Right lung (tissue), 5 donors: ENCODE data around the gene FOXK1. TPM values are rescaled to one million over a fixed set of nuclear protein-coding genes. Genes with fewer than 3 reads are reported as not detected.

Experiments
- DNase-seq, 2 donors: peaks; one replicate each; pipeline ENCODE4 v3.0.0-alpha.2; 2013
- polyA plus RNA-seq, 5 donors: library from polyadenylated mRNA; unstranded; fragments of 120-200 nt; gene quantifications; one replicate each; pipeline versions ENCODE4 v1.2.1 to v1.2.3, GENCODE V29; 2013; ENCODE audit warnings: inconsistent platforms in 1 of 5, low replicate concordance in 1 of 5; ENCODE audit not compliant: insufficient read length in 5 of 5, insufficient read depth in 1 of 5

FOXK1 gene
- polyA plus RNA-seq, 5 donors, result 10.3 to 16.5 (median 15.2) TPM

DNA sequence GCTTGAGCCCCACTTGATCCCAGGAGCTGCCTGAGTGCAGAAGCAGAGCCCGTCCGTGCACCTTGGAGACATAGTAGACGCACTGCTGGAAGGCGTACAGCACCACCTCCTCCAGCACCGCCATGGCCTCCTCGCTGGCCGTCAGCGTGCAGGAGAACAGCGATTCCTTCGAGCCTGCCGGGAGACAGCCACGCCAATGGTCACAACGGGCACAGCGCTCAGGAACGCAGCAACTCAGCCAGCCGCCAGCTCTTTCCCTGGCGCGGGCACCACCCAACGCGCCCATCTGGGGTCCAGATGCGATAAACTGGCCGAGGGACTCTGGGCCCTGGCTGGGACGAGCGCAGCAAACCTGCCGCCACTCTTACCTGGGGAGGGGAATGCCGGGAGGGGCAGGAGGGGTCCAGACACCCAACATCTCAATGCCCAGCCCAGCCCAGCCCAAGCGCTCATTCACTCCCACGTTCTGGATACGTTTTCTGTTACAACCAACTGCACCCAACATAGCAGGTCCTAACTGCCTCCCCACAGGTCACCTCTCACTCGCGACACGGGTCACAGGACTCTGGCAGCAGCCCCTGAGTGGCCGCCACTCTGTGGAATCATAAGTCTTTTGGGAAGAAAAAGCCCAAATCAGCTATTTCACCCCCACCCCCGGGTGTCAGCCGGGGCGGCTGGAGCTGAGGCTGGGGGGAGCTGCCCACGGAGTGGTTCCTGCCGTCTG lies 135.2 kb downstream of the FOXK1 start:
- no peak for DNase-seq

GRCh38 chr7:4818000-4818794 lies 136.1 kb downstream of the FOXK1 start:
- peak in 1 of 2 donors; percentile 47 for DNase-seq

DNA sequence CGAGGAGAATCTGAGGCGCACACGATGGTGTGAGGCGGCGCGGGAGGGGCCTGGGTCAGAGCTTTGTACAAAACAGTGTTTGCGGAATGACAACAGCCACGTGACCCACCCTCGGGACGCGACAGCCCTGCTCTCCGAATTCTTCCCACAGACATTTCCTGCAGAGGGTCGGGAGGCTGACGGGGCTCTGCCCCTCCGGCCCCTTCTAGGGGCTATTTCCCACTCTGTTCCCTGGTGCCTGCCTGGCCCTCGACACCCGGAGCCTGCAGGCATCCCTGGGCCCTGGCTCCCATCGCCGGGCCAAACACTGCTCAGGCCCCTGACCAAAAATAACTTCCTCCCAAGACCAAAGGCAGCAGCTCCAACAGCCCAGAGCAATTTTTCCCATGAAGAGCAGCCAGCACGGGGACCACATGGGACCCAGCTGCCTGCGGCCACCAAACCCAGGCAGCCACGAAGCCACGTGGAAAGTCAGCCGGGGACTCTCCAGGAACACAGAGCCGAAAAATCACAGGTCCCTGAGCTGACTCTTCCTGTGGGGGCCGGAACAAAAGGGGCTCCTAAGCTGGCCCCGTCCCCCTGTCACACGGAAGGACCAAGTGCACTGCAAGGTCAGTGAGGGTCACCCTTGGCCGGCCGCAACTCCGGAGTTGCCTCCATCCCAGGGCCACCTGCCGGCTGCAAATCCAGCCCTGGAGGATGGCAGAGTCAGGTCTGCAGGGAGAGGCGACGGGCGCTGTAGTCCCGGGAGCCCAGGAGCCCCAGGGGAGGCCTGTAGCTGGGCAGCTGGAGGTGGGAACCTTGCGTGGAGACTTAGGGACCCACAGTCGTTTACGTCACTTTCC lies 137.7 kb downstream of the FOXK1 start:
- no peak for DNase-seq

- no peak for DNase-seq
Measured at GRCh38 chr7:4820405-4820966, 138.4 kb downstream of the FOXK1 start.

Other genes starting within 250 kb of the FOXK1 start
- 10 to 100 TPM; 13.8 to 29.5 (median 18.3) TPM for gene AP5Z1, start 93.3 kb downstream of the FOXK1 start, polyA plus RNA-seq
- under 1 TPM; 0.04 to 0.18 (median 0.09) TPM for gene PAPOLB, start 179.7 kb downstream of the FOXK1 start, polyA plus RNA-seq
- 10 to 100 TPM in 1 of 5 donors, 1 to 10 TPM in 4; 6.6 to 12.9 (median 8.8) TPM for gene RADIL, start 201.4 kb downstream of the FOXK1 start, polyA plus RNA-seq